Transverse colon (tissue), 3 donors: ENCODE data around the gene SLC30A5.

Source experiments
- CTCF ChIP-seq, 5 experiments: fragments of 200-600 bp in 3 of 5; fragments of 450-650 bp in 2 of 5; sonication (generic) in 3 of 5; IDR thresholded peaks; 1 replicate in 2 of 5; 2 replicates in 3 of 5; pipeline ENCODE4 v1.5.1; 2016 to 2017; ENCODE audit warnings: antibody characterized with exemption in 5 of 5, inconsistent platforms in 3 of 5, mild to moderate bottlenecking in 2 of 5, moderate library complexity in 1 of 5
- POLR2A ChIP-seq: fragments of 450-650 bp; IDR thresholded peaks from one replicate; pipeline ENCODE4 v1.6.1; 2016; ENCODE audit warnings: antibody characterized with exemption, mild to moderate bottlenecking, moderate library complexity

GRCh38 chr5:69149676-69150010 lies 55.8 kb downstream of the SLC30A5 start:
- TF ChIP-seq POLR2A, result no peak
- no peak for TF ChIP-seq CTCF (IDR thresholded peaks at IDR 0.05)
